Activated naive CD8-positive, alpha-beta T cell treated with anti-CD3 and anti-CD28 coated beads for 36 hours (primary cell): ENCODE measurements around the gene RBM20. TPM values are rescaled to one million over a fixed set of nuclear protein-coding genes. Genes with fewer than 3 reads are reported as not detected.
A peak's percentile ranks its signal among the peaks of the same experiment; 100 is the strongest.

ENCODE experiments used
- DNase-seq: peaks from one replicate; pipeline ENCODE4 v3.0.0; 2021
- H3K27ac Mint-ChIP-seq: one replicate; pipeline ENCODE4 v1.8.0; 2022; ENCODE audit warnings: mild to moderate bottlenecking, moderate library complexity, mixed read lengths
- H3K27me3 Mint-ChIP-seq: one replicate; pipeline ENCODE4 v1.8.0; 2022; ENCODE audit warnings: mild to moderate bottlenecking, mixed read lengths
- H3K36me3 Mint-ChIP-seq: one replicate; pipeline ENCODE4 v1.8.0; 2021; ENCODE audit warnings: mild to moderate bottlenecking, mixed read lengths
- H3K4me1 Mint-ChIP-seq: one replicate; pipeline ENCODE4 v1.8.0; 2021; ENCODE audit warnings: mixed read lengths
- H3K4me3 Mint-ChIP-seq: one replicate; pipeline ENCODE4 v1.8.0; 2022; ENCODE audit warnings: mild to moderate bottlenecking, moderate library complexity, mixed read lengths
- H3K9me3 Mint-ChIP-seq: one replicate; pipeline ENCODE4 v1.8.0; 2022; ENCODE audit warnings: mixed read lengths
- total RNA-seq, 2 experiments: library from RNA; stranded (reverse); gene quantifications; one replicate each; pipeline ENCODE4 v1.2.3, GENCODE V29; 2021

RBM20 gene
- total RNA-seq, 2 experiments from 2014 or later: 0.42 to 0.45 TPM

- DNase-seq: no peak
- H3K4me3 Mint-ChIP-seq: no peak overlapping the region
- H3K9me3 Mint-ChIP-seq: peaks cover 5% of the 10 kb centered on the region
- H3K27ac Mint-ChIP-seq: peak overlapping the region; percentile 93
- no peaks in the 10 kb centered on the region for H3K27me3 Mint-ChIP-seq
- peaks cover 58% of the 10 kb centered on the region for H3K4me1 Mint-ChIP-seq
- no peaks in the 10 kb centered on the region for H3K36me3 Mint-ChIP-seq
These were observed 129.5 kb downstream of the RBM20 start for GRCh38 chr10:110773693-110774068.

GRCh38 chr10:110774069-110775019 is 130.2 kb downstream of the RBM20 start:
- Mint-ChIP-seq H3K4me1 (peaks cover 64% of the 10 kb centered on the region), H3K9me3 (peaks cover 5% of the 10 kb centered on the region), H3K27ac (peak overlapping the region; percentile 93), H3K4me3 (peak overlapping the region; percentile 40), H3K36me3 (no peaks in the 10 kb centered on the region), H3K27me3 (no peaks in the 10 kb centered on the region)
- peak; percentile 62 for DNase-seq

GRCh38 chr10:110775020-110775375 is 130.9 kb downstream of the RBM20 start:
- no peaks in the 10 kb centered on the region for H3K36me3 Mint-ChIP-seq
- H3K4me1 Mint-ChIP-seq: peaks cover 69% of the 10 kb centered on the region
- DNase-seq: no peak
- H3K27me3 Mint-ChIP-seq: no peaks in the 10 kb centered on the region
- peak overlapping the region; percentile 40 for H3K4me3 Mint-ChIP-seq
- peaks cover 5% of the 10 kb centered on the region for H3K9me3 Mint-ChIP-seq
- H3K27ac Mint-ChIP-seq: peak overlapping the region; percentile 93

GRCh38 chr10:110775406-110775805 is 131.3 kb downstream of the RBM20 start:
- Mint-ChIP-seq H3K27ac (peak overlapping the region; percentile 93), H3K27me3 (no peaks in the 10 kb centered on the region), H3K4me3 (no peak overlapping the region), H3K9me3 (peaks cover 5% of the 10 kb centered on the region), H3K36me3 (no peaks in the 10 kb centered on the region), H3K4me1 (peaks cover 72% of the 10 kb centered on the region)
- no peak for DNase-seq

GRCh38 chr10:110777017-110777416 is 132.9 kb downstream of the RBM20 start:
- H3K4me1 Mint-ChIP-seq: peaks cover 68% of the 10 kb centered on the region
- no peak overlapping the region for H3K27ac Mint-ChIP-seq
- H3K4me3 Mint-ChIP-seq: no peak overlapping the region
- peaks cover 5% of the 10 kb centered on the region for H3K9me3 Mint-ChIP-seq
- H3K36me3 Mint-ChIP-seq: no peaks in the 10 kb centered on the region
- DNase-seq: no peak
- no peaks in the 10 kb centered on the region for H3K27me3 Mint-ChIP-seq

GRCh38 chr10:110777661-110778060 is 133.5 kb downstream of the RBM20 start:
- H3K27me3 Mint-ChIP-seq: no peaks in the 10 kb centered on the region
- peaks cover 70% of the 10 kb centered on the region for H3K4me1 Mint-ChIP-seq
- peaks cover 6% of the 10 kb centered on the region for H3K9me3 Mint-ChIP-seq
- no peak overlapping the region for H3K27ac Mint-ChIP-seq
- no peak overlapping the region for H3K4me3 Mint-ChIP-seq
- H3K36me3 Mint-ChIP-seq: peaks cover under 1% of the 10 kb centered on the region
- DNase-seq: no peak

GRCh38 chr10:110778211-110778610 is 134.1 kb downstream of the RBM20 start:
- peaks cover 6% of the 10 kb centered on the region for H3K36me3 Mint-ChIP-seq
- peaks cover 71% of the 10 kb centered on the region for H3K4me1 Mint-ChIP-seq
- peaks cover 10% of the 10 kb centered on the region for H3K9me3 Mint-ChIP-seq
- DNase-seq: no peak
- H3K4me3 Mint-ChIP-seq: no peak overlapping the region
- no peaks in the 10 kb centered on the region for H3K27me3 Mint-ChIP-seq
- H3K27ac Mint-ChIP-seq: no peak overlapping the region

GRCh38 chr10:110779489-110779888 is 135.4 kb downstream of the RBM20 start:
- DNase-seq: peak; percentile 57
- Mint-ChIP-seq H3K4me1 (peaks cover 75% of the 10 kb centered on the region), H3K4me3 (no peak overlapping the region), H3K9me3 (peaks cover 12% of the 10 kb centered on the region), H3K27ac (peak overlapping the region; percentile 15), H3K27me3 (no peaks in the 10 kb centered on the region), H3K36me3 (peaks cover 9% of the 10 kb centered on the region)

- peaks cover 8% of the 10 kb centered on the region for H3K9me3 Mint-ChIP-seq
- peaks cover 9% of the 10 kb centered on the region for H3K36me3 Mint-ChIP-seq
- DNase-seq: no peak
- H3K27ac Mint-ChIP-seq: no peak overlapping the region
- peaks cover 73% of the 10 kb centered on the region for H3K4me1 Mint-ChIP-seq
- H3K27me3 Mint-ChIP-seq: no peaks in the 10 kb centered on the region
- H3K4me3 Mint-ChIP-seq: no peak overlapping the region
These were observed 136.6 kb downstream of the RBM20 start for GRCh38 chr10:110780704-110781103.

GRCh38 chr10:110781139-110781538 is 137.0 kb downstream of the RBM20 start:
- H3K27ac Mint-ChIP-seq: no peak overlapping the region
- H3K4me3 Mint-ChIP-seq: no peak overlapping the region

GRCh38 chr10:110782616-110783015 is 138.5 kb downstream of the RBM20 start:
- Mint-ChIP-seq H3K4me3 (no peak overlapping the region), H3K27me3 (no peaks in the 10 kb centered on the region), H3K9me3 (peaks cover 8% of the 10 kb centered on the region), H3K4me1 (peaks cover 72% of the 10 kb centered on the region), H3K36me3 (peaks cover 9% of the 10 kb centered on the region), H3K27ac (peak overlapping the region; percentile 88)
- DNase-seq: no peak

More at GRCh38 chr10:110781139-110781538, 137.0 kb downstream of the RBM20 start:
- Mint-ChIP-seq H3K27me3 (no peaks in the 10 kb centered on the region), H3K36me3 (peaks cover 9% of the 10 kb centered on the region), H3K4me1 (peaks cover 77% of the 10 kb centered on the region), H3K9me3 (peaks cover 8% of the 10 kb centered on the region)
- DNase-seq: no peak

- peak; percentile 77 for DNase-seq
- peaks cover 68% of the 10 kb centered on the region for H3K4me1 Mint-ChIP-seq
- peak overlapping the region; percentile 40 for H3K4me3 Mint-ChIP-seq
- H3K36me3 Mint-ChIP-seq: peaks cover 9% of the 10 kb centered on the region
- H3K27me3 Mint-ChIP-seq: no peaks in the 10 kb centered on the region
- H3K9me3 Mint-ChIP-seq: peaks cover 8% of the 10 kb centered on the region
- peak overlapping the region; percentile 88 for H3K27ac Mint-ChIP-seq
These were observed 139.5 kb downstream of the RBM20 start for GRCh38 chr10:110783509-110784107.

GRCh38 chr10:110784198-110784597 is 140.1 kb downstream of the RBM20 start:
- Mint-ChIP-seq H3K36me3 (peaks cover 9% of the 10 kb centered on the region), H3K27ac (peak overlapping the region; percentile 88), H3K4me1 (peaks cover 63% of the 10 kb centered on the region), H3K4me3 (no peak overlapping the region), H3K9me3 (peaks cover 8% of the 10 kb centered on the region), H3K27me3 (no peaks in the 10 kb centered on the region)
- no peak for DNase-seq

GRCh38 chr10:110786172-110786571 is 142.0 kb downstream of the RBM20 start:
- DNase-seq: no peak
- H3K4me1 Mint-ChIP-seq: peaks cover 52% of the 10 kb centered on the region
- peak overlapping the region; percentile 62 for H3K27ac Mint-ChIP-seq
- no peaks in the 10 kb centered on the region for H3K27me3 Mint-ChIP-seq
- peaks cover 8% of the 10 kb centered on the region for H3K9me3 Mint-ChIP-seq
- no peak overlapping the region for H3K4me3 Mint-ChIP-seq
- H3K36me3 Mint-ChIP-seq: peaks cover 9% of the 10 kb centered on the region

- Mint-ChIP-seq H3K9me3 (no peaks in the 10 kb centered on the region), H3K27ac (no peak overlapping the region), H3K36me3 (no peaks in the 10 kb centered on the region), H3K4me1 (peaks cover 37% of the 10 kb centered on the region), H3K4me3 (no peak overlapping the region), H3K27me3 (no peaks in the 10 kb centered on the region)
- DNase-seq: no peak
These were observed 144.7 kb downstream of the RBM20 start for GRCh38 chr10:110788620-110789385.
